HepG2 (cell line): ENCODE measurements around the gene SEC61G. TPM values are rescaled to one million over a fixed set of nuclear protein-coding genes. Genes with fewer than 3 reads are reported as not detected.

ENCODE experiments used
- CSRNP2 ChIP-seq: sonication (generic); formaldehyde crosslinking; conservative IDR thresholded peaks from 2 replicates; pipeline ENCODE4 v1.8.0; 2022; ENCODE audit warnings: low read depth, missing genetic modification reagents
- DBP ChIP-seq: sonication (generic); formaldehyde crosslinking; IDR thresholded peaks from 2 replicates; pipeline ENCODE4 v1.4.0; 2020; ENCODE audit warnings: missing genetic modification reagents; ENCODE audit errors: not compliant biosample characterization
- FOXO1 ChIP-seq: sonication (generic); formaldehyde crosslinking; IDR thresholded peaks from 2 replicates; pipeline ENCODE4 v1.4.0; 2020; ENCODE audit warnings: missing genetic modification reagents
- GATA4 ChIP-seq: sonication (generic); IDR thresholded peaks from 2 replicates; pipeline ENCODE4 v1.6.1; 2016; ENCODE audit warnings: antibody characterized with exemption, low read depth, borderline replicate concordance
- GFI1 ChIP-seq: sonication (generic); formaldehyde crosslinking; IDR thresholded peaks from 2 replicates; pipeline ENCODE4 v1.5.0; 2020; ENCODE audit warnings: missing genetic modification reagents, mild to moderate bottlenecking, borderline replicate concordance
- GTF2F1 ChIP-seq: fragments of 150-350 bp; IDR thresholded peaks from 2 replicates; pipeline ENCODE4 v1.6.1; 2014; ENCODE audit warnings: low read length
- HDAC2 ChIP-seq: sonication (generic); formaldehyde crosslinking; IDR thresholded peaks from 2 replicates; pipeline ENCODE4 v1.4.0; 2020; ENCODE audit warnings: missing genetic modification reagents
- HNRNPUL1 ChIP-seq: fragments of 200-400 bp; formaldehyde crosslinking; IDR thresholded peaks from 2 replicates; pipeline ENCODE4 v1.6.1; 2017; ENCODE audit warnings: low read depth, mild to moderate bottlenecking, low read length, moderate library complexity
- JARID2 ChIP-seq: sonication (generic); formaldehyde crosslinking; IDR thresholded peaks from 2 replicates; pipeline ENCODE4 v1.8.1; 2023; ENCODE audit warnings: missing genetic modification reagents, inconsistent platforms; ENCODE audit not compliant: insufficient replicate concordance
- KDM2A ChIP-seq: sonication (generic); formaldehyde crosslinking; IDR thresholded peaks from 2 replicates; pipeline ENCODE4 v1.4.0; 2020; ENCODE audit warnings: low read depth, missing genetic modification reagents, borderline replicate concordance
- KLF12 ChIP-seq: sonication (generic); formaldehyde crosslinking; IDR thresholded peaks from 2 replicates; pipeline ENCODE4 v1.4.0; 2020; ENCODE audit warnings: missing genetic modification reagents, borderline replicate concordance
- POLR2AphosphoS5 ChIP-seq: IDR thresholded peaks from 2 replicates; pipeline ENCODE4 v1.6.1; 2012; ENCODE audit warnings: low read depth, low read length
- RBFOX2 ChIP-seq: fragments of 200-400 bp; formaldehyde crosslinking; IDR thresholded peaks from 2 replicates; pipeline ENCODE4 v1.6.1; 2017; ENCODE audit warnings: low read depth, mild to moderate bottlenecking, low read length
- RXRB ChIP-seq: IDR thresholded peaks from 2 replicates; pipeline ENCODE4 v1.6.1; 2016; ENCODE audit warnings: borderline replicate concordance, missing genetic modification reagents, missing compliant biosample characterization
- ZFP82 ChIP-seq: sonication (generic); formaldehyde crosslinking; IDR thresholded peaks from 2 replicates; pipeline ENCODE4 v1.5.1; 2020; ENCODE audit warnings: mild to moderate bottlenecking, missing genetic modification reagents, borderline replicate concordance
- ZNF180 ChIP-seq: sonication (generic); formaldehyde crosslinking; IDR thresholded peaks from 2 replicates; pipeline ENCODE4 v1.4.0; 2020; ENCODE audit warnings: low read depth, missing genetic modification reagents, borderline replicate concordance
- ZNF331 ChIP-seq: sonication (generic); formaldehyde crosslinking; IDR thresholded peaks from 2 replicates; pipeline ENCODE4 v1.4.0; 2020; ENCODE audit warnings: missing genetic modification reagents
- ZNF432 ChIP-seq: sonication (generic); formaldehyde crosslinking; IDR thresholded peaks from 2 replicates; pipeline ENCODE4 v1.5.0; 2020; ENCODE audit warnings: missing genetic modification reagents, mild to moderate bottlenecking, borderline replicate concordance
- ZNF577 ChIP-seq: sonication (generic); formaldehyde crosslinking; IDR thresholded peaks from 2 replicates; pipeline ENCODE4 v1.4.0; 2020; ENCODE audit warnings: mild to moderate bottlenecking, low read depth, missing genetic modification reagents, borderline replicate concordance
- ZNF607 ChIP-seq: sonication (generic); formaldehyde crosslinking; IDR thresholded peaks from 2 replicates; pipeline ENCODE4 v1.5.1; 2020; ENCODE audit warnings: missing genetic modification reagents, mild to moderate bottlenecking, borderline replicate concordance
- ZNF616 ChIP-seq: sonication (generic); formaldehyde crosslinking; IDR thresholded peaks from 2 replicates; pipeline ENCODE4 v1.5.0; 2020; ENCODE audit warnings: low read depth, mild to moderate bottlenecking, missing genetic modification reagents
- polyA plus RNA-seq, 8 experiments: library from polyadenylated mRNA; depleted of rRNA in 3 of 8; stranded (reverse) in 7 of 8; unstranded in 1 of 8; fragments of >200 nt; fragmentation: Illumina TruSeq in 4 of 8; extraction: Trizol in 4 of 8; gene quantifications; 2 replicates each; pipeline versions ENCODE4 v1.2.1 to v1.2.3, GENCODE V29; 2011 to 2016; ENCODE audit warnings: low read depth in 4 of 8, missing spikeins in 1 of 8, mixed read lengths in 1 of 8; ENCODE audit not compliant: insufficient read depth in 1 of 8
- total RNA-seq, 5 experiments: library from RNA; depleted of rRNA; stranded (reverse); fragments of >200 nt; fragmentation: Illumina TruSeq; extraction: Trizol; gene quantifications; 2 replicates each; pipeline ENCODE4 v1.2.3, GENCODE V29; 2016; ENCODE audit warnings: low read depth in 1 of 5
- TF ChIP-seq, protein P1 (sequence below): sonication (generic); formaldehyde crosslinking; IDR thresholded peaks from 2 replicates; pipeline ENCODE4 v1.4.0; 2020; ENCODE audit warnings: mild to moderate bottlenecking, missing genetic modification reagents, borderline replicate concordance
- TF ChIP-seq, protein P2 (sequence below): sonication (generic); formaldehyde crosslinking; conservative IDR thresholded peaks from 2 replicates; pipeline ENCODE4 v1.4.0; 2020; ENCODE audit warnings: missing genetic modification reagents

The SEC61G gene
- total and polyA plus RNA-seq, 2 of the 13 experiments (the other 11 are each of a cell fraction or from before 2014, with no cell fraction given), result 126 to 328 TPM

GRCh38 chr7:54758702-54759592 is at the start of gene SEC61G (continued):
- TF ChIP-seq, protein P1, sequence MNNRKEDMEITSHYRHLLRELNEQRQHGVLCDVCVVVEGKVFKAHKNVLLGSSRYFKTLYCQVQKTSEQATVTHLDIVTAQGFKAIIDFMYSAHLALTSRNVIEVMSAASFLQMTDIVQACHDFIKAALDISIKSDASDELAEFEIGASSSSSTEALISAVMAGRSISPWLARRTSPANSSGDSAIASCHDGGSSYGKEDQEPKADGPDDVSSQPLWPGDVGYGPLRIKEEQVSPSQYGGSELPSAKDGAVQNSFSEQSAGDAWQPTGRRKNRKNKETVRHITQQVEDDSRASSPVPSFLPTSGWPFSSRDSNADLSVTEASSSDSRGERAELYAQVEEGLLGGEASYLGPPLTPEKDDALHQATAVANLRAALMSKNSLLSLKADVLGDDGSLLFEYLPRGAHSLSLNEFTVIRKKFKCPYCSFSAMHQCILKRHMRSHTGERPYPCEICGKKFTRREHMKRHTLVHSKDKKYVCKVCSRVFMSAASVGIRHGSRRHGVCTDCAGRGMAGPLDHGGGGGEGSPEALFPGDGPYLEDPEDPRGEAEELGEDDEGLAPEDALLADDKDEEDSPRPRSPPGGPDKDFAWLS (CRISPR knock-in tag), result no peak
- TF ChIP-seq HDAC2 (CRISPR knock-in tag), result peak; percentile 33; the same call in 1 of the 2 replicates
- TF ChIP-seq, protein P2, sequence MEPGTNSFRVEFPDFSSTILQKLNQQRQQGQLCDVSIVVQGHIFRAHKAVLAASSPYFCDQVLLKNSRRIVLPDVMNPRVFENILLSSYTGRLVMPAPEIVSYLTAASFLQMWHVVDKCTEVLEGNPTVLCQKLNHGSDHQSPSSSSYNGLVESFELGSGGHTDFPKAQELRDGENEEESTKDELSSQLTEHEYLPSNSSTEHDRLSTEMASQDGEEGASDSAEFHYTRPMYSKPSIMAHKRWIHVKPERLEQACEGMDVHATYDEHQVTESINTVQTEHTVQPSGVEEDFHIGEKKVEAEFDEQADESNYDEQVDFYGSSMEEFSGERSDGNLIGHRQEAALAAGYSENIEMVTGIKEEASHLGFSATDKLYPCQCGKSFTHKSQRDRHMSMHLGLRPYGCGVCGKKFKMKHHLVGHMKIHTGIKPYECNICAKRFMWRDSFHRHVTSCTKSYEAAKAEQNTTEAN, result no peak; the same call in 1 of the 2 replicates
- TF ChIP-seq GTF2F1, result peak; percentile 19; the same call in 1 of the 2 replicates
- no peak for TF ChIP-seq ZNF432 (CRISPR knock-in tag)
- no peak; the same call in 1 of the 2 replicates for TF ChIP-seq FOXO1 (CRISPR knock-in tag)
- peak; percentile 56 for TF ChIP-seq GFI1 (CRISPR knock-in tag)
- no peak for TF ChIP-seq ZNF616
- TF ChIP-seq ZNF607 (CRISPR knock-in tag), result no peak
- no peak for TF ChIP-seq HNRNPUL1
- peak; percentile 81 for TF ChIP-seq KLF12
- peak; percentile 66; the same call in 1 of the 2 replicates for TF ChIP-seq GATA4
- peak; percentile 30 for TF ChIP-seq RXRB (CRISPR knock-in tag)
- TF ChIP-seq ZFP82 (CRISPR knock-in tag), result no peak
- TF ChIP-seq ZNF331 (CRISPR knock-in tag), result peak; percentile 48; the same call in 1 of the 2 replicates
- TF ChIP-seq RBFOX2, result peak; percentile 95
- TF ChIP-seq JARID2 (CRISPR knock-in tag), result no peak
- TF ChIP-seq KDM2A, result peak; percentile 77
- TF ChIP-seq POLR2AphosphoS5, result peak; percentile 96
- TF ChIP-seq ZNF180 (CRISPR knock-in tag), result no peak
- TF ChIP-seq ZNF577 (CRISPR knock-in tag), result no peak
- no peak for TF ChIP-seq CSRNP2 (CRISPR knock-in tag)
- no peak for TF ChIP-seq DBP (CRISPR knock-in tag)
